ENCODE measurements around the gene IGFL1.

GRCh38 chr19:46202872-46203860, 26.4 kb upstream of the IGFL1 start:
- TF ChIP-seq CTCF (conservative IDR thresholded peaks at IDR 0.05; ENCODE audit: low read depth in 2 of 2): no peak
- no peak for TF ChIP-seq EZH2 (IDR thresholded peaks at IDR 0.05; ENCODE audit: low read depth, unreplicated experiment)
- TF ChIP-seq ETS1 (IDR thresholded peaks at IDR 0.05): no peak
- TF ChIP-seq JUNB (IDR thresholded peaks at IDR 0.05; ENCODE audit: unreplicated experiment): no peak
- TF ChIP-seq STAT1 (IDR thresholded peaks at IDR 0.05; ENCODE audit: unreplicated experiment): no peak
- no peak for TF ChIP-seq EZH2phosphoT487 (IDR thresholded peaks at IDR 0.05; ENCODE audit: unreplicated experiment)
- TF ChIP-seq ZNF331 (CRISPR knock-in tag; IDR thresholded peaks at IDR 0.05; ENCODE audit: low read depth): no peak
- TF ChIP-seq POLR2AphosphoS5 (IDR thresholded peaks at IDR 0.05; ENCODE audit: low read depth): no peak
- no peak for TF ChIP-seq ZNF114 (CRISPR knock-in tag; IDR thresholded peaks at IDR 0.05)
- TF ChIP-seq REST (IDR thresholded peaks at IDR 0.05; ENCODE audit: unreplicated experiment): no peak
- TF ChIP-seq CREB1 (CRISPR knock-in tag; IDR thresholded peaks at IDR 0.05; ENCODE audit: low read depth): no peak
- no peak for TF ChIP-seq NANOG (IDR thresholded peaks at IDR 0.05; ENCODE audit: borderline replicate concordance)
